ENCODE measurements around the gene CRKL. TPM values are rescaled to one million over a fixed set of nuclear protein-coding genes. Genes with fewer than 3 reads are reported as not detected.

CRKL gene
- total and polyA plus RNA-seq, 3 donors from 2014 or later = 31.9 to 60.2 (median 47.5) TPM

GRCh38 chr22:20981787-20982562, 64.8 kb downstream of the CRKL start, which contains the start of gene LZTR1:
Gene LZTR1, plus strand, starts transcription at chr22:20982297. Its CDS starts 75 bp downstream, at chr22:20982372.
- TF ChIP-seq CTCF (IDR thresholded peaks at IDR 0.05) (peak; percentile 54 to 73 (median 61)), POLR2A (IDR thresholded peaks at IDR 0.05) (peak; percentile 39)
- H3K4me1 ChIP-seq = peaks cover 21% of the 10 kb centered on the region
- WGBS, 2 donors = 0% methylated on average over 46 to 81 of the region's 87 CpGs
- H3K27me3 ChIP-seq = no peaks in the 10 kb centered on the region
- intact Hi-C loops (cut with DNase I; ENCODE audit: low total_unique reads) = no loop called here
- H3K9me3 ChIP-seq = no peaks in the 10 kb centered on the region
- H3K4me3 ChIP-seq = peak within 1 kb of the TSS; percentile 69 to 86
- H3K27ac ChIP-seq = peak within 1 kb of the TSS; percentile 75 to 95
- DNase-seq = peak; percentile 91
- no peaks in the 10 kb centered on the region for H3K36me3 ChIP-seq (ENCODE audit: low read depth, missing control alignments)

GRCh38 chr22:20982563-20982882, 65.3 kb downstream of the CRKL start:
- intact Hi-C loops (cut with DNase I; ENCODE audit: low total_unique reads) = no loop called here
- Histone ChIP-seq H3K27me3 (no peaks in the 10 kb centered on the region), H3K36me3 (ENCODE audit: low read depth, missing control alignments) (no peaks in the 10 kb centered on the region), H3K27ac (peak overlapping the region; percentile 75 to 95), H3K9me3 (no peaks in the 10 kb centered on the region), H3K4me1 (peaks cover 21% of the 10 kb centered on the region), H3K4me3 (peak overlapping the region; percentile 69 to 86)
- WGBS, 2 donors = 0 to 2% methylated on average over 7 to 12 of the region's 12 CpGs
- DNase-seq = no peak
- no peak for TF ChIP-seq CTCF (IDR thresholded peaks at IDR 0.05)
- TF ChIP-seq POLR2A (IDR thresholded peaks at IDR 0.05) = no peak

- H3K9me3 ChIP-seq = no peaks in the 10 kb centered on the region
- no peak for DNase-seq
- intact Hi-C loops (cut with DNase I; ENCODE audit: low total_unique reads) = no loop called here
- no peak overlapping the region for H3K27ac ChIP-seq
- H3K27me3 ChIP-seq = no peaks in the 10 kb centered on the region
- H3K4me1 ChIP-seq = peaks cover 21% of the 10 kb centered on the region
- no peaks in the 10 kb centered on the region for H3K36me3 ChIP-seq (ENCODE audit: low read depth, missing control alignments)
- H3K4me3 ChIP-seq = peak overlapping the region; percentile 69 to 86
- WGBS, 2 donors = 61 to 74% methylated on average over 4 to 5 of the region's 5 CpGs
- TF ChIP-seq POLR2A (IDR thresholded peaks at IDR 0.05) (no peak), CTCF (IDR thresholded peaks at IDR 0.05) (no peak)
These were observed 66.0 kb downstream of the CRKL start for GRCh38 chr22:20983081-20983771.

- Histone ChIP-seq H3K4me3 (no peak overlapping the region), H3K36me3 (ENCODE audit: low read depth, missing control alignments) (no peaks in the 10 kb centered on the region), H3K4me1 (peaks cover 32% of the 10 kb centered on the region), H3K9me3 (no peaks in the 10 kb centered on the region), H3K27me3 (no peaks in the 10 kb centered on the region), H3K27ac (no peak overlapping the region)
- no peak for TF ChIP-seq POLR2A (IDR thresholded peaks at IDR 0.05)
- intact Hi-C loops (cut with DNase I; ENCODE audit: low total_unique reads) = no loop called here
- DNase-seq = no peak
- WGBS, 2 donors = 85 to 91% methylated on average over 7 of the region's 7 CpGs
These were observed 68.5 kb downstream of the CRKL start for GRCh38 chr22:20985720-20986119.

GRCh38 chr22:20986365-20986764, 69.2 kb downstream of the CRKL start:
- 80 to 84% methylated on average over 1 of the region's 1 CpG for WGBS, 2 donors
- H3K4me1 ChIP-seq = peaks cover 32% of the 10 kb centered on the region
- no peaks in the 10 kb centered on the region for H3K36me3 ChIP-seq (ENCODE audit: low read depth, missing control alignments)
- H3K27ac ChIP-seq = no peak overlapping the region
- H3K4me3 ChIP-seq = no peak overlapping the region
- DNase-seq = no peak
- TF ChIP-seq CTCF (IDR thresholded peaks at IDR 0.05) = no peak
- no peak for TF ChIP-seq POLR2A (IDR thresholded peaks at IDR 0.05)
- no peaks in the 10 kb centered on the region for H3K9me3 ChIP-seq
- H3K27me3 ChIP-seq = no peaks in the 10 kb centered on the region
- intact Hi-C loops (cut with DNase I; ENCODE audit: low total_unique reads) = no loop called here

Data from testis (tissue), 3 donors.